Common myeloid progenitor, CD34-positive (primary cell): ENCODE results near the gene NRIP2.

Source experiments
- CTCF ChIA-PET: fragments of 350-600 bp; sonication (Branson Sonifier 250); formaldehyde crosslinking; loops from one replicate; lab custom pipeline; 2021; ENCODE audit warnings: antibody characterized with exemption; lab: Charles Lee
- POLR2A ChIA-PET: fragments of 350-600 bp; sonication (Branson Sonifier 250); formaldehyde crosslinking; loops from one replicate; lab custom pipeline; 2021; ENCODE audit warnings: antibody characterized with exemption; lab: Charles Lee
- DNase-seq, 3 donors: peaks; one replicate each; pipeline versions ENCODE4 v3.0.0 to v3.0.0-alpha.2; 2013
- H3K27ac ChIP-seq, 2 experiments: 1 replicate in 1 of 2; 2 replicates in 1 of 2; pipeline ENCODE4 v1.7.0; 2013; ENCODE audit warnings: inconsistent platforms in 2 of 2, low read length in 2 of 2, mild to moderate bottlenecking in 2 of 2, low read depth in 1 of 2, moderate library complexity in 1 of 2; ENCODE audit not compliant: severe bottlenecking in 2 of 2, insufficient read depth in 1 of 2, poor library complexity in 1 of 2
- H3K27me3 ChIP-seq, 5 experiments: replicated peaks in 2 of 5; 1 replicate in 3 of 5; 2 replicates in 2 of 5; pipeline versions ENCODE4 v1.6.1 to v1.7.0; 2013; ENCODE audit warnings: low read length in 4 of 5, mild to moderate bottlenecking in 2 of 5, moderate library complexity in 2 of 5, inconsistent platforms in 1 of 5; ENCODE audit not compliant: insufficient read depth in 5 of 5, control insufficient read depth in 4 of 5
- H3K36me3 ChIP-seq, 4 experiments: 1 replicate in 2 of 4; 2 replicates in 2 of 4; pipeline versions ENCODE4 v1.6.1 to v1.7.0; 2013; ENCODE audit warnings: low read length in 3 of 4, control low read depth in 1 of 4, mild to moderate bottlenecking in 1 of 4; ENCODE audit not compliant: control insufficient read depth in 4 of 4, insufficient read depth in 4 of 4
- H3K4me1 ChIP-seq, 4 experiments: 1 replicate in 3 of 4; 2 replicates in 1 of 4; pipeline versions ENCODE4 v1.6.1 to v1.7.1; 2013; ENCODE audit warnings: low read length in 3 of 4, mild to moderate bottlenecking in 3 of 4, control low read depth in 1 of 4, inconsistent platforms in 1 of 4, moderate library complexity in 1 of 4; ENCODE audit not compliant: control insufficient read depth in 4 of 4, insufficient read depth in 4 of 4; ENCODE audit errors: control extremely low read depth in 1 of 4
- H3K4me3 ChIP-seq, 7 experiments: 1 replicate in 4 of 7; 2 replicates in 3 of 7; pipeline versions ENCODE4 v1.5.1 to v1.7.0; 2013; ENCODE audit warnings: mild to moderate bottlenecking in 7 of 7, low read length in 6 of 7, moderate library complexity in 6 of 7, inconsistent platforms in 2 of 7, low read depth in 2 of 7, control low read depth in 1 of 7; ENCODE audit not compliant: insufficient read depth in 4 of 7, control insufficient read depth in 1 of 7; ENCODE audit errors: extremely low read depth in 1 of 7
- H3K9me3 ChIP-seq, 5 experiments: 1 replicate in 4 of 5; 2 replicates in 1 of 5; pipeline versions ENCODE4 v1.6.1 to v1.7.1; 2013; ENCODE audit warnings: low read length in 4 of 5, mild to moderate bottlenecking in 2 of 5, inconsistent platforms in 1 of 5, low read depth in 1 of 5, moderate library complexity in 1 of 5; ENCODE audit not compliant: control insufficient read depth in 4 of 5, insufficient read depth in 2 of 5; ENCODE audit errors: control extremely low read depth in 1 of 5
- WGBS: methylation state at CpG from one replicate; pipeline ENCODE4 v1.1.5; 2013; ENCODE audit not compliant: insufficient coverage; 5-methylcytosine and 5-hydroxymethylcytosine counted together

Gene NRIP2

DNA sequence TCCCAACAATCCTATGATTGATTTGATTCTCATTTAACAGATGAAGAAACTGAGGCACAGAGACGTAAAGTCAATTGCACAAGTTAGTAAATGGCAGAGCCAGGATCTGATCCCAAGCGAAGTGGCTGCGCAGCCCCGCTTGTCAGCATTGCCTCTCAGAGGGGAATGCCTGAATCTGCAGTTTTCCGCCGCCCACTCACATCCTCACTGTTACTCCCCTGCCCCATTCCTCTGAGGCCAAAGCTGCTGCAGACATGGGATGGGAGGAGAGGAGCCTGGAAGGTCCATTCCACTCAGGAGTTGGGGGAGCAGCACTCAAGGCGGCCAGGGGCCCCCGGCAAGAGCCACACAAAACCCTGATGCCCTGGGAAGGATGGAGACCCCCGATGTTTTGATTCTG lies 1.0 kb downstream of the NRIP2 start:
- peaks cover 0 to 2% (median 0%) of the 10 kb centered on the region in 4 experiments for H3K4me1 ChIP-seq
- H3K36me3 ChIP-seq = peaks cover 2 to 18% (median 10%) of the 10 kb centered on the region in 4 experiments
- no peak overlapping the region for H3K27ac ChIP-seq
- no peaks in the 10 kb centered on the region for H3K9me3 ChIP-seq
- peaks cover 0 to 12% (median 0%) of the 10 kb centered on the region in 5 experiments for H3K27me3 ChIP-seq
- H3K4me3 ChIP-seq = no peak overlapping the region
- POLR2A ChIA-PET = no interaction called here
- 100% methylated on average over 5 of the region's 9 CpGs for WGBS
- DNase-seq = no peak
- CTCF ChIA-PET = interaction anchor here (1.3 kb wide), 1 partner anchor 21 kb away, joined by 3 read pairs; the partner anchor contains the start of gene ITFG2

DNA sequence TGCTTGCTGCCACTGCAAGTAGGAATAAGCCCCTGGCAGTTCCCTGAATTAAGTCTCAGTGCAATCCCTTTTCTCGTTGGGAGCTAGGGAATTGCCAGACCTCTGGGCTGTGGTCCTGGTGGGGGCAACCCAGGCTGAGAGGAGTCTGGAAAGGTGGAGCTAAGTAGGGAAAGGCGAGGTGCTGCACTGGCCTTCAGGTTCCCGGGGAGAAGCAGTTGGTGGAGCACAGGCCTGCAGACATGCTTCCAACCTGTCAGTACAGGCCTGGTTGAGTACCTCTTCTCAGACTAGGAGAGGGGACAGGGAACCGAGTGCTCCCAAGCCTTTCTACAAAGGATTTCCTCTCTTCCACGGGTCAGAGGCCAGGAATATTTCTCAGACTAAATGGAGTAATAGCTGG lies 1.5 kb downstream of the NRIP2 start:
- CTCF ChIA-PET = interaction anchor here (1.3 kb wide), 1 partner anchor 20 kb away, joined by 3 read pairs; the partner anchor contains the start of gene ITFG2
- no peak overlapping the region for H3K4me3 ChIP-seq
- H3K36me3 ChIP-seq = peaks cover 3 to 17% (median 10%) of the 10 kb centered on the region in 4 experiments
- POLR2A ChIA-PET = no interaction called here
- H3K9me3 ChIP-seq = no peaks in the 10 kb centered on the region
- H3K27me3 ChIP-seq = peaks cover 0 to 12% (median 0%) of the 10 kb centered on the region in 5 experiments
- WGBS = 86% methylated on average over 2 of the region's 5 CpGs
- peaks cover 0 to 2% (median 0%) of the 10 kb centered on the region in 4 experiments for H3K4me1 ChIP-seq
- DNase-seq = no peak
- H3K27ac ChIP-seq = no peak overlapping the region

DNA sequence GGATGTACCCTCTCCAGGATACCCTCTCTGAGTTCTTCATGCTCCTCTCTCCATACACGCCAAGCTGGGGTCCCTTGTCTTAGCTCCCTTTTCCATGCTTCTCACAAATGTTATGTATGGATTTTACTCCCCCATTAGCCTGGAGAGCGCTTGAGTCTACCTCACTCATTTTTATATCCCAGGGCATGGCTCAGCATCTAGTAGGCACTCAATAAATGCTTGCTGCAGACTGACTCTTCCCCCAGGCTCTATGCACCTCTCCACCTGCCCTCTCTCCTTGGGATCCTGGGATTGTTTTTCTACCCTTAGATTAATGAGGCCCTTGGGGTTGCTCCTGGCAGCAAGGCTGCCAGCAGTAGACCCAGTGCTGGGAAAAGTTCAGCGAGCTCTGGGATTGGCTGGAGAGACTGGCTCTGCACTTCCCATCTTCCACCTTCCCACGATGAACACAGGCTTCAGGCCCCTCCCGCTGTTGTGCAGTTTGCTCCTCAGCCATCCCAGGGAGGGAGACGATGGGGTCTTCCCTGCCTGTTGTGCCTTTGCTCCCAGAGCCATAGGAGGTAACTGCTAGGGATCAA lies 2.2 kb downstream of the NRIP2 start:
- no peak for DNase-seq
- Histone ChIP-seq H3K4me1 (peaks cover 0 to 2% (median 0%) of the 10 kb centered on the region in 4 experiments), H3K27me3 (peaks cover 0 to 12% (median 0%) of the 10 kb centered on the region in 5 experiments), H3K27ac (no peak overlapping the region), H3K36me3 (peaks cover 5 to 24% (median 16%) of the 10 kb centered on the region in 4 experiments), H3K4me3 (no peak overlapping the region), H3K9me3 (no peaks in the 10 kb centered on the region)
- ChIA-PET POLR2A (no interaction called here), CTCF (interaction anchor here (1.3 kb wide), 1 partner anchor 20 kb away, joined by 3 read pairs; the partner anchor contains the start of gene ITFG2)
- WGBS = 92% methylated on average over 6 of the region's 6 CpGs

DNA sequence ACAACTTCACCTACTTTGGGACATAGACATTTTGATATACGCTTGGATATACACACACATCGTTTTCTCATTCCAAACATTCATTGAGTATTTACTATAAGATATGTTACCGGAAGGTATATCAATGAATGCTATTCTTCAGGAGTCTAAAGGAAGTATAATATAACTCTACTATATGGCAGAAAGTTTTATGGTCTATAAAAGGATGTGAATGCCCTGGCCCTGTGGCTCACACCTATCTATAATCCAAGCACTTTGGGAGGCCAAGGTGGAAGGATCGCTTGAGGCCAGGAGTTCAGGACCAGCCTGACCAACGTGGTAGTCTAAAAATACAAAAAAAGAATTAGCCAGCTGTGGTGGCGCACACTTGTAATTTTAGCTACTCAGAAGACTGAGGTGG lies 5.6 kb downstream of the NRIP2 start:
- ChIA-PET POLR2A (no interaction called here), CTCF (no interaction called here)
- no peak overlapping the region for H3K4me3 ChIP-seq
- WGBS = 100% methylated on average over 1 of the region's 6 CpGs
- H3K4me1 ChIP-seq = no peaks in the 10 kb centered on the region
- DNase-seq = no peak
- H3K27ac ChIP-seq = no peak overlapping the region
- peaks cover 0 to 2% (median 0%) of the 10 kb centered on the region in 5 experiments for H3K27me3 ChIP-seq
- H3K9me3 ChIP-seq = no peaks in the 10 kb centered on the region
- H3K36me3 ChIP-seq = peaks cover 9 to 58% (median 43%) of the 10 kb centered on the region in 4 experiments

DNA sequence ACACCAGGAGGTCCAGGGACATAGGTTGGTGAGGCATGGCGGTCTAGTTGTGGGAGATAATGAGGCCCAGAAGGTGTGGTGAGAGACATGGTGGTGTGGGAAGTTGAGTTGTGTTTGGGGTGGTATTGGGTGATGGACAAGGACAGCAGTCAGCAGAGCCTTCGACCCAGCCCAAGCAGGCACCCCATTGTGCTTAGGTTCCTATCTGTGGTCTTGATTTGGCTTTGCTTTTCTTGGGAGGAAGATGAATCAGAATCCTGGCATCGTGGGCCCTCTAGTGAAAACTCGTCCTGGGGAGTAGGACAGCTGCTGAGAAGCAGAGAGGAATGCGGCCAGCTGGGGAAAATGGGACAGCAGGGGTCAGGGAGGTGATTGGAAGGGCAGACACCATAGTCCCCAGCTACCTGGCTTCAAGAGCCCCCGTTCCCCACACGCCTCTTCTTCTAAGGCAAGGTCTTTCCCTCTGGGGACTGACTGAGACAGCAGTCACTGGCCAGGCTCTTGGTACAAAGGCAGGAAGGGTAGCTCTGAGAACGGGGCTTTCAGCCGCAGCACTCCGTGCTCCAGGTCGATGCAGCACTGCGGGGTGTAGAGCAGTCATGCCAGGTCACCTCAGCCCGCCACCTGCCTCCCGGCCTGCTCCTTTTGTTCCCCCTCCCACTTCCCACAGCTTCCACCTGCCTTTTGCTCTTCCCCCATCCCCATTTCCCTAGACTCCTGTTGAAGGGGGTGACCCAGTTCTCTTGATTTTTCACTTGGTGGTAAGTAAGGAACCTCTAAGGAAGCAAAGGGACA lies 7.9 kb downstream of the NRIP2 start:
- no peaks in the 10 kb centered on the region for H3K9me3 ChIP-seq
- no peaks in the 10 kb centered on the region for H3K27me3 ChIP-seq
- POLR2A ChIA-PET = interaction anchor here (1.0 kb wide), 1 partner anchor 31 kb away, joined by 3 read pairs; no protein-coding TSS in a partner anchor
- peaks cover 13 to 81% (median 61%) of the 10 kb centered on the region in 4 experiments for H3K36me3 ChIP-seq
- CTCF ChIA-PET = interaction anchor here (1.2 kb wide), 1 partner anchor 23 kb away, joined by 3 read pairs; no protein-coding TSS in a partner anchor
- no peaks in the 10 kb centered on the region for H3K4me1 ChIP-seq
- DNase-seq = no peak
- no peak overlapping the region for H3K4me3 ChIP-seq
- no peak overlapping the region for H3K27ac ChIP-seq
- 96% methylated on average over 11 of the region's 14 CpGs for WGBS

DNA sequence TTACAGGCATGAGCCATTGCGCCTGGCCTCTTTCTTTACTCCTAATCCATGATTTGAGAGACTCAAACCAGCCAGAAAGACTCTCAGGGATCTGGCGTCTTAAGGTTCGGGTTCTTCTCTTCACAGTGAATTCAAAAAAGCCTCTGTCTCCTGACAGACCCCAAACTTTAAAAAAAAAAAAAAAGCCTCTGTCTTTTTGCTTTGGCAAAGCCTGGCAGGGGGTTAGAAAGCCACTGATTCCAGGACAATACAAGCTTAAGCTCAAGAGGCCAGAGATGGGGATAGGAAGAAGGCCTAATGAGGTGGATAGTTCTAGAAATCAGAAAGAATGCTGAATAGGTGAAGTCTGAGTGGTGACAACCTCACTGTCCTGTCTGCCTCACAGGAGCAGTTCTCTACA lies 8.8 kb downstream of the NRIP2 start:
- Histone ChIP-seq H3K9me3 (no peaks in the 10 kb centered on the region), H3K4me3 (no peak overlapping the region), H3K27me3 (no peaks in the 10 kb centered on the region), H3K36me3 (peaks cover 11 to 90% (median 70%) of the 10 kb centered on the region in 4 experiments), H3K27ac (no peak overlapping the region), H3K4me1 (no peaks in the 10 kb centered on the region)
- no peak for DNase-seq
- POLR2A ChIA-PET = no interaction called here
- 100% methylated on average over 3 of the region's 3 CpGs for WGBS
- CTCF ChIA-PET = interaction anchor here (2.7 kb wide), 1 partner anchor 10 kb away, joined by 14 read pairs; no protein-coding TSS in a partner anchor
